Occipital lobe (tissue), 2 donors: ENCODE results near the gene PRKG1. TPM values are rescaled to one million over a fixed set of nuclear protein-coding genes. Genes with fewer than 3 reads are reported as not detected.

Source experiments
- DNase-seq: peaks from one replicate; lab custom pipeline; 2025; lab: John Stamatoyannopoulos, UW
- total RNA-seq: library from RNA; depleted of rRNA; stranded (reverse); fragments of >200 nt; gene quantifications from one replicate; pipeline ENCODE4 v1.2.3, GENCODE V29; 2014

The PRKG1 gene
- total RNA-seq = 24.2 TPM

GRCh38 chr10:51074238-51075028 is at the start of gene PRKG1:
PRKG1 (plus strand) TSS chr10:51074487.
- peak; percentile 59 for DNase-seq

GRCh38 chr10:51028420-51028819 is 45.9 kb upstream of the PRKG1 start:
- DNase-seq = no peak

- no peak for DNase-seq
Measured at GRCh38 chr10:51029172-51029641, 45.1 kb upstream of the PRKG1 start.

DNA sequence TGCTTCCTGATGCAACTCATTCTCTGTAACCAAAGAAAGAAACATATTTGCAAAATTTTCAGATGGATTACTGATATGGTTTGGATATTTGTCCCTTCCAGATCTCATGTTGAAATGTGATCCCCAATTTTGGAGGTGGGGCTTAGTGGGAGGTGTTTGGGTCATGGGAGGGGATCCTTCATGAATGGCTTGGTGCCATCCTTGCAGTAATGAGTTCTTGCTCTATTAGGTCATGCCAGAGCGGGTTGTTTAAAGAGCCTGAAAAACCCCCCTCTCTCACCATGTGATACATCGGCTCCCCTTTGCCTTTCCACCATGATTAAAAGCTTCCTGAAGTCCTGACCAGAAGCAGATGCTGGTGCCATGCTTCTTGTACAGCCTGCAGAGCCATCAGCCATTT is 43.8 kb upstream of the PRKG1 start:
- DNase-seq = no peak

- no peak for DNase-seq
Measured at GRCh38 chr10:51031950-51032349, 42.3 kb upstream of the PRKG1 start.

DNA sequence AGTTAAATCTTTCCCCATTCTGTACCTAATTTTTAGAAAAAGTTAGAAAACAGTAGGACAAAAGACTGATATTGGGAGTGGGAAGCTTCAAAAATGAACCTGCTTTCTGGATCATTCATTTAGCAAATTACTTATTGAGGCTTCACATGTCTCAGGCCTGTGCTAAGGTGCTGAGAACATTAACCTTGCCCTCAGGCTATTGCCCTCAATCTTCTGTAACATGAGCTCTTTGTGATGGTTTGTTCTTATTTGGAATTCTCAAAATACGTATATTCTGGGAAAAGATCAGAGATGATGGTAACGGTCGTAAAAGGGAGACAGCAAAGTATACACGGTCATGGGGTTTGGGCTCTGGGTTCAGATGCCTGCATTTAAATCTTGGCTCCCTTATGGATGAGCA is 39.5 kb upstream of the PRKG1 start:
- DNase-seq = no peak

DNA sequence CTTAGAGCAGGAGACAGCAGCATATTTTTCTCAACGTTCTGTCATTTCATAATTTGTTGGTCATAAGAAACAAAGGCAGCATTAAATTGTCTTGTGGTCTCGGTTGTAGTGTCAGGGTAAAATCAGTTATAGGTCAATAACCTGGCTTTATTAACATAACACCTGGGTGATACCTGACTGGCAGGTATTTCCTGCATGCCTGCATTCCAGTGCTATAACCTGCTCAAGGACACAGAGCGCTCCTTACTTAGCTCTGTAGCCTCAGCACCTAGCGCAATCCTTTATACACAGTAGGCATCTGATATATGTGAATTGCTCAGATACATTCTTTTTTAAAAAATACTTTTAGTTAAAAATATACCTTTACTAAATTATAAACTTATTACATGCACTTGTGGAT is 38.9 kb upstream of the PRKG1 start:
- no peak for DNase-seq

GRCh38 chr10:51045871-51046270 is 28.4 kb upstream of the PRKG1 start:
- no peak for DNase-seq

DNA sequence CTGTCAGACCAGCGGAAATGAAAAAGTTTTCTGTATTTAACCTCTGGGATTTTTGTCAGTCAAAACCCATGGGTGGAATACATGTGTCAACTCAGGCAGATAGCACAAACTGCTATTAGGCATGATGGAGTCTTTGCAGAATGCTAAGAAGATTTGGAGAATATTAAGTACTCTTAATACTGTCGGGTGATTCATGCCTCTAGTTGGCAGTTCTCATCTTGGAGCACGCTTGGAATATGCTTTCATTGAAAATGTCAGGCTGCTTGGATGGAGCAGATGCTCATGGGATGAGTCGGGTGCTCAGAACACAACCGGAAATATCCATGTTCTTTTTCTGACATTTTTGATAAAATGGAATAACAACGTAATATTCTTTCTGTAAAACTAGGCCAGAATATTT is 27.6 kb upstream of the PRKG1 start:
- no peak for DNase-seq

GRCh38 chr10:51047857-51048256 is 26.4 kb upstream of the PRKG1 start:
- no peak for DNase-seq

GRCh38 chr10:51048792-51049191 is 25.5 kb upstream of the PRKG1 start:
- DNase-seq = no peak

DNA sequence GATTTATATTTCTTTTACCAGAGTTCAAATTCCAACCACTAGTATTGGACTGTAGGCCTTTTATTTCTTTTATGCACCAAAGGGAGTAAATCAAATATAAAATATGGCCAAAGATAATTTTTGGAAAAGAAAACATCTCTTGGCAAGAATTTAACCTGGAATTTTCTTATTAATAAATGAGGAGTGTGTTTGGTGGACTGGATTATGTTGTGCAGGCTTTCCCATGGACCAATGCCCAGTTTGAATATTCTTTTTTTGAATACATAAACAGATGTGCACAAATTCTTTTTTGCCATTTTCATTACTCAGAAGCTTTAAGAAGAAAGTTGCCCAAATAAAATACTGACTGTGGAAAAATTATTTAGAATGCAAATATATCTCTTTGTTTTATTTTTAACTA is 22.1 kb upstream of the PRKG1 start:
- DNase-seq = no peak

DNA sequence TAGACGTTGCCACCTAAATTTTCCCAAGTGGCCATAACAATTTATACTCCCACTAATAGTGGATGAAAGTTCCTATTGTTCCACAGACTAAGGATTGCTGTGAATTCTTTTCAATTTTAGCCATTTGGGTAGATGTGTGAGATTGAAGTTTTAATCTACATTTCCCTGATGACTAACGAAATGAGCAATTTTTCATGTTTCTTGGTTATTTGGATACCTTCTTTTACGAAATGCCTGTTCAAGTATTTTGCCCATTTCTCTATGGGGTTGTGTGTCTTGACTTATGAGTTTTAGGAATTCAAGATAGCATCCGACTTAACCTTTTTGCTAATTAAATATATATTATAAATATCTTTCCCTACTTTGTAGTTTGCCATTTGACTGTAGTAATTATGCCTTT is 16.4 kb upstream of the PRKG1 start:
- no peak for DNase-seq

GRCh38 chr10:51063166-51063565 is 11.1 kb upstream of the PRKG1 start:
- DNase-seq = no peak

DNA sequence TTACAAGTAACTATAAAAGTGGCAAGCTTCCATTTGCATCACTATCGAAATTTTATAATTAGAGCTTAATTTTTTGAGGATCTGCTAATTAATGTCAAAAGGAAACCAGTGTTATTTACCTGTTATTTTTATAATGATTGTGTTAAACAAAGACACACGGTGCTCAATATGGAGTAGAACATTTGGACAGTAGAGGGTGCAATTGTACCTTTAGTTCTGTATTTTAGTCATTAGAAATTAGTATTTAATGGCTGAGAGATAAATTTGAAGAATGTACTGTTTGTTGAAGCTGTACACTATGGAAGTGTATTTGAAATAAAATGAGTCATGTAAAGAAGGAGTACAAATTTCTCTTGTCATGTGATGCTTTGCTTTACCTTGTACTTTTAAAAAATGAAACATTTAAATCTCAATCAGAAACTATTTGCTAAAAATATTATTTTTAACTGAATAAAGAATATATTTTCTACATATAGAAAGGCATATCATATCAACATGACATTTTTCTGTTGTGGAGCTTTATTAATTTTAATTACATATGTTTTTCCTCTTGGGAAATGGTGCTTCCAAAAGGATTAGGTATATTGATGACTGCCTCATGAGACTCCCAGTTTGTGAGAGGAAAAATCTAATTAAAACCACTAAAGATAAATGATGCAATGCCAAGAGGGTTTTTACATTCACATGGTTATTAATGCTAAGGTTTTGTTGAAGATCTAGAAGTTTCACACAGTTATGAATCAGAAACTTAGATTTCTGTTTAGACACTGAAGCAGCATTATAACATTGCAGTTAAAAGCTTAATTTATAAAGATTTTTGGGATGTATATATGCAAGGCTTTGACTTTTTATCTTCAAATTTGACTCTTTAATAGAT is 10.4 kb upstream of the PRKG1 start:
- no peak for DNase-seq

DNA sequence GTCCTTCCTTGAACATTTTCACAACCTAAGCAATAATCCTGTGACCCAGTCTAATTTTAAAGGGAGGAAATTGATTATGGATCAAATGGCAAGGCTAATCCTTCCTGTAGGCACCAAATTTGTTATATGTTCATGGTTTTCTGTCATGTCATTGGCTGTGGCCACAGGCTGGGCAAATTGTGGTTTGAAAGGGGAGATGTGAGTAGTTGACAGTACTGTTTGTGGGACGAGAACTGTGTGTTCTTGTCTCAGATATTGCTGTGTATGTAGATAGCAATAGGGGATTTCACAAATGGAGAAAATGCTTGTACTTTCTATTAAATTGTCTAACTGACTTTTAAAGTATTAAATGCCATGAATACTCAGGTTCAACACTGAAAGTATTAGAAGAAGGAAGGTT is 8.1 kb upstream of the PRKG1 start:
- no peak for DNase-seq

DNA sequence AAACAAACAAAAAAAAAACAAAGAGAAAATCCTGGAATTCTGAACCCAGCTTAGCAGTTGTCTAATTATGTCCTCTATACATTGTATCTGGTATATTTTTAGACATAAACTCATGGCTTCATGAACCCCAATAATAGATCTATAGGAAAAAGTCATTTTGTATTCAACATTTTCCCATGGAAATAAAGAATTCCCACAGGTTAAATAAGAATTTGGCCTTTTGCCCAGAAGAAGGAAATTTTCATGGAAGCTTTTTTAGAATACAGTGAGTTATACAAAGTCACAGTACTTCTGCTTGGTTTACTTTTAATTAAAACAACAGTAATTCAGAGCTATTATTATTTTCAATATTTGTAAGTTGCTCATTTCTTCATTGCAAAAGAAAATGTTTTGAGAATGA is 2.1 kb upstream of the PRKG1 start:
- DNase-seq = no peak

DNA sequence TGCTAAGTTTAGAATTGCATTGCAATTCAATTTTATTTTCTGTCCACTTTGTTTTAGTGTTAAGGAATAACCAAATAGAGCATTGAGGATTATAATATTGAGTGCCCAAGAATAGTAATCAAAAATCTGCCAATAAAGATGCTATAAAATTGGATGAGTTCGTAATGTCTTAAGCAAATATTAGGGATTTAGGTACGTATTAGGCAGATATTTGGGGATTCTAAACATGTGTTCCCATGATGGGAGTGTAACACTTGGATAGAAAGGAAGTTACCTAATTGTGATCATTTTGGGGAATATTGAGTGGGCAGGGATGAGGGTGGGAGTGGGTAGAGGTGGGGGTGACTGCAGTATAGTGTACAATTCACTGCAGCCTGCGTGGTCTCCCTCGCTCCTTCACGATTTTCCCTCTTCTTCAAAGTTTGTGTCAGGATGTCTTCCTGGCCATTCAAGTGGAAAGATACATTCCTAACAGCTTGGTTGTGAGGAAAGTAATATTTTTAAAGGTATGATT is 1.3 kb upstream of the PRKG1 start:
- DNase-seq = no peak

DNA sequence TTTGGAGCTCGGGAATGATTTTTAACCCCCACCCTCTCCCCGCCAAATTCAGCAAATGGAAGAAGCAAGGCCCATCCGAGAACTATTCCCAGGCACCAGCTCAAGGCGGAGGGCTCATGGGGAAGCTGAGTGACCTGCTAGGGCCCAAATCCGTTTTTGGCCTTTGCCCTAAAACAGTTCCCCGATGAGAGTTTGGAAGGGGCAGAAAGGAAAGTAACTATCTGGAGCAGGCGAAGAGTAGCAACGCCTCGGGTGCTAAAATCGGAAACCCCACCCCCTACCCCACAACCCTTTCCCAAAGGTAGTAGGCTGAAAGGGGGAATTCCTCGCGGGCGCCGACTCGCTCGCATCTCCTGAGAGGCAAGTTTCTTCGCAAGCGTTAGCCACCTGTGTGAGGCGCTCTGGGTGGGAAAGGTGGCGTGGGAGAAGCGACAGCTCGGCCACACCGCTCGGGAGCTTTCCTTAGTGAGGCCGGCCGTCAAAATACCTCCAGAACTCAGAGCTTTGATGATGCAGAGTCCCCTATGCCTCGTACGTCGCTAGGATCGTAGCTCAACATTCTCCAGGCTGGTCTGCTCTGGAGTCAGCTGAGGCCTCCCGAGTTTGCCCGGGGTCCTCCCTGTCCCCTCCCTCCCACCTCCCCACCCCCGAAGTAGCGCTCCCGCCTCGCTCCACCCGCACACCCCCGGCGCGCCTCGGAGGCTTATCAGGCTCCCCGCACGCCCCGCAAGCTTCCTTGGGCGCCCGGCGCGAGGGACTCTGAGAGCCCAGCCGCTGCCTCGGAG is 642 bp upstream of the PRKG1 start:
- no peak for DNase-seq

- no peak for DNase-seq
Measured at GRCh38 chr10:51075043-51075872, 971 bp downstream of the PRKG1 start.

DNA sequence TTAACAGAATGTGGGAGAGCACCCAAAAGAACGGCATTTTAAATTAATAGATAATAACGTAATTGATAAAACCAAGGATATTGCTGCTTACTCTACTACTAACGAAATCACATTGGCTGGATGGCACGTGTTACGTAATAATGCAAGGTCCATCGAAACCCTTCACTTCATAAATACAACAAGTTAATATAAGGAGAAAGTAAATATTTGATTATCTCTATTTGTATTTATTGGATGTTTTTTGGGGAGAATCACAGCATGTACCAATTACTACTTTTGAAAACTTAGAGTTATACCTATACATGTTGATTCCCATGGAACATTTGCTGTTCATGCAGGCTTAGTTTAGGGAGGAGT is 1.6 kb downstream of the PRKG1 start:
- no peak for DNase-seq
